ENCODE data around the gene MIGA1.
A peak's percentile ranks its signal among the peaks of the same experiment; 100 is the strongest.
"Not testable (repeated sequence)": the region's sequence is repeated elsewhere in the genome, so short reads cannot be mapped to it uniquely, and the experiment has no call there.

Gene MIGA1, protein sequence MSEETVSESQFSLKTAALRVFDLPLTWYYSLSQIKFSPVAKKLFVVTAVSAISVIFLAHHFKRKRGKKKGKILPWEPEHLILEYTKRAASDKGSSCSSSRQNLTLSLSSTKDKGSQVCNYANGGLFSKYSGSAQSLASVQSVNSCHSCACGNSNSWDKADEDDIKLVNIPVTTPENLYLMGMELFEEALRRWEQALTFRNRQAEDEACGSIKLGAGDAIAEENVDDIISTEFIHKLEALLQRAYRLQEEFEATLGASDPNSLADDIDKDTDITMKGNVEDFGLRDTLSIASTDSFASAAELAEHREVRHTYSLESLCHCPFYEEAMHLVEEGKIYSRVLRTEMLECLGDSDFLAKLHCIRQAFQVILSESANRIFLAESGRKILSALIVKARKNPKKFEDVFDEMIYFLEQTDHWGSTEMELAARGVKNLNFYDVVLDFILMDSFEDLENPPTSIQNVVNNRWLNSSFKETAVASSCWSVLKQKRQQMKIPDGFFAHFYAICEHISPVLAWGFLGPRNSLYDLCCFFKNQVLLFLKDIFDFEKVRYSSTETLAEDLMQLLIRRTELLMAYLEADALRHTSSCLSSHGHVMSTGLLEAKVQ

DNA sequence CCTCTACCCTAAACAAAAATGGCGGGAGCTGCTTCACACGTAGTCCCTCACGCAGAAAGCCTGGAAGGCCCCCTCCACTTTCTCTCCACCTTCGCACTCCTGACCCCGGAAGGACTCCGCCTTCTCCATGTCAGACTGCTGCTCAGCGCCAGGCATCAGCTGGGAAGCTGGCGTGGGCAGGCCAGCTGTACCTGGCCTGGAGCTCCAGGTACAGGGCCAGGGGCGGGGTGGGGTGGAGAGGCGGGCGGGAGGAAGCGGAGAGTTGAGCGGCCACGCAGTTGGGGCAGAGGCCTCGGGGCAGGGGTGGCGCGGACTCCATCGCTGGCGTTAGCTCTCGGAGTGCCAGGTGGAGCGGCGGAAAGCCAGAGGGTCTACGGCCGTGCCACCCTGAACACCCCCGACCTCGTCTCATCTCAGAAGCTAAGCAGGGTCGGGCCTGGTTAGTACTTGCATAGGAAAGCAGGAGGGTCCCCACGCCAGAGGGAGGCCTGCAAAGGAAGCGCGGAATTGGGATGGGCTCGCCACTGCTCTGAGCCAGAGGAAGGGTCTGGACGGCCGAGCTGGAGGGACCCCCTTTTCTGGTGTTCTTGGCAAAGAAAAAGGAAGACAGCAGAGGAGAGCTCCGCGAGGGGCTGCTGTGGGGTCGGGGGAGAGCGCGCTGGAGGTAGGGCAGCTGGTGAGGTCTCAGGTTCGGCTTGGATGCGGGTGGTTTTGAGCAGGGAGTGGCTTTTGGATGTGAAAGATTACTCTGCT, at the start of gene MIGA1:
MIGA1 (plus strand) TSS at position 121 of the 753 bp plus-strand sequence. CDS start 3,604 bp downstream, outside the sequence.
- DNase-seq: peak; percentile 85

DNA sequence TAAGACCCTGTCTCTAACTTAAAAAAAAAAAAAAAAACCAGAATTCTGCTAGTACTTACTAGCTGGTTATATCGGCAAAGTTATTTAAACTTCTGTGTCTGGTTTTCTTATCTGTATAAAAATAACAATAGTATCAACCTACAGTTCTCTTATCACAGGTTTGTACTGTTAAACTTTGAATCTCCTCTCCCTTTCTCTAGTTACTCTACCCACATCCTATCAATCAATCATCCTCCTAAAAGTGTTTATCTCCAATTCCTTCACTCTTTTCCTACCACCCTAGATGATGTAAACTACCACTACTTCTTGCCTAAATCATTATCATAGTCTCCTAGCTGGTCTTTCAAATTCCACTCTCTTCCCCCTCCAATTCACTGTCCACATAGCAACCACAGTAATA, 47.4 kb upstream of the MIGA1 start:
- no peak for DNase-seq

DNA sequence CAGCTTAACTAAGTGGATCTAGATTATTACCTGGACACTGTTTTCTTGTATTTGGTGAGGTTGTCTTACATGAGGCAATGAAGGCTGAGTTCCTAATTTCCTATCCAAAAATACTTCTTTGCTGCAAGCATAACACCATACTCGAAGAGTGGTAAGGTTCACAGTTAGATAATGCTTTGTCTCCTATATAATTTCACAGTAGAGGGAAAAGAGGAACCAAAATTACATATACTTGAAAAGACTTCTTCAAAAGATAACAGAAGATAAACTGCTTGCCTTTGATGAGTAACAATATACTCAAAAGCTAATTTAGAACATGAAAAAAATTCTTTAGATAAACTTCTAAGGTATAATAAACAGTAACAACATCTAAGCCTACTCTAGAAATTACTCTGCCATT, 40.2 kb upstream of the MIGA1 start:
- DNase-seq: no peak

DNA sequence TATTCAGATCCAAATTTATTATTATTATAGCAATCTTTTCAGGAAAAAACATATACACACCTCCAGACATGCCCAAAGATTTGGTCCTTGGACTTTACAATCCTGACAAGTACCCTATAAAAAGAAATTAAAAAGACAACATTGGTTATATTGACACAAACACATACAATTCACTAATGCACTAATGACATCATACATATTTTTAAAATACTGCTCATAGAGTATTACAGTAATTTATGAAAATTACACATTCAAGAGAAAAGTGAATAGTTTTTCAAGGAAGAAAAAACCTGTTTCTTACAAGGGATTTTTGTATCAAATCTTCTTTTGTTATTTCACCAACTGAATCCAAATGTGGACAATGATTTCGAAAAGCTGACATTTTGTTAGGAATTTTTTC, 38.1 kb upstream of the MIGA1 start:
- no peak for DNase-seq

DNA sequence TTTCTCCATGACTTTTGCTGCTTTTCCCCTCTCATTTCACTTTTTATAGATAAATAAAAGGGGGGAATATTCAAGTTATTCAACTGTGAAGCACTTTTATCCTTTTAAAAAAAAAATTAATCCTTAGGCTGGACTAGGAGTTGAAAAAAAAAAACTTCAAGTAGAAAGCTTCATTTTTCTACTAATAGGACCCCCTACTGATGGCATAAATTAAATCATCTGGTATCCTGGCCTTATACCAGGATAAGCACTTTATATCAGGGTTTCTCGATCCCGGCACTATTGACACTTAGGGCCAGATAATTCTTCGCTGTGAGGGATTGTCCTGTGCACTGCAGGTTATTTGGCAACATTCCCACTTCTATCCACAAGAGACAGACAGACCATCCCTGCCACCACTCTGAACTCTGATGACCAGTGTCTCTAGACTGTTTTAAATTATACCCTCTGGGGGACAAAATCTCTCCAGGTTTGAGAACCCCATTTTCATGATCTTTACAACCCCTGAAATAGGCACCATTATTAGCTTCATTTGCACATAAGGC, 37.4 kb upstream of the MIGA1 start:
- DNase-seq: no peak

DNA sequence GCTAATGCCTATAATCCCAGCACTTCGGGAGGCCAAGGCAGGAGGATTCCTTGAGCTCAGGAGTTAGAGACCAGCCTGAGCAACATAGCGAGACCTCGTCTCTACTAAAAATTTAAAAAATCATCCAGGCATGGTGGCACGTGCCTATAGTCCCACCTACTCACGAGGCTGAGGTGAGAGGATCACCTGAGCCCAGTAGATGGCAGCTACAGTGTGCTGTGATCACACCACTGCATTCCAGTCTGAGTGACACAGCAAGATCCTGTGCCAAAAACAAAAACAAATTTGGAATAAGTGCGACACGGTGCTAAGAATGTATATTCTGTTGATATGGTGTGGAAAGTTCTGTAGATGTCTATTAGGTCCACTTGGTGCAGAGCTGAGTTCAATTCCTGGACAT, 34.9 kb upstream of the MIGA1 start:
- DNase-seq: no peak

DNA sequence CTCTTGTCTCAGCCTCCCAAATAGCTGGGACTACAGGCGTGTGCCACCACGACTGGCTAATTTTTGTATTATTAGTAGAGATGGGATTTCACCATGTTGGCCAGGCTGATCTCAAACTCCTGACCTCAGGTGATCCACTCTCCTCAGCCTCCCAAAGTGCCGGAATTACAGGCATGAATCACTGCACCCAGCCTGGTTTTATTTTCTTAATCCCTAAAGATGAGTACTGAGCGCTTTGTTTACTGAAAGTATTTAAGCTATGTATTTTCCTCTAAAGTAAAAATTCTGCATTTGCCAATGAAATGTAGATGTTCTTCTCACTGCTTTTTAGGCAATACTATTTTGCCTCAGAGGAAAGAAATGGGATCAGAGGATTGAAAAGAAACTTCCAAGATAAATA, 30.0 kb upstream of the MIGA1 start:
- DNase-seq: not testable (repeated sequence)

DNA sequence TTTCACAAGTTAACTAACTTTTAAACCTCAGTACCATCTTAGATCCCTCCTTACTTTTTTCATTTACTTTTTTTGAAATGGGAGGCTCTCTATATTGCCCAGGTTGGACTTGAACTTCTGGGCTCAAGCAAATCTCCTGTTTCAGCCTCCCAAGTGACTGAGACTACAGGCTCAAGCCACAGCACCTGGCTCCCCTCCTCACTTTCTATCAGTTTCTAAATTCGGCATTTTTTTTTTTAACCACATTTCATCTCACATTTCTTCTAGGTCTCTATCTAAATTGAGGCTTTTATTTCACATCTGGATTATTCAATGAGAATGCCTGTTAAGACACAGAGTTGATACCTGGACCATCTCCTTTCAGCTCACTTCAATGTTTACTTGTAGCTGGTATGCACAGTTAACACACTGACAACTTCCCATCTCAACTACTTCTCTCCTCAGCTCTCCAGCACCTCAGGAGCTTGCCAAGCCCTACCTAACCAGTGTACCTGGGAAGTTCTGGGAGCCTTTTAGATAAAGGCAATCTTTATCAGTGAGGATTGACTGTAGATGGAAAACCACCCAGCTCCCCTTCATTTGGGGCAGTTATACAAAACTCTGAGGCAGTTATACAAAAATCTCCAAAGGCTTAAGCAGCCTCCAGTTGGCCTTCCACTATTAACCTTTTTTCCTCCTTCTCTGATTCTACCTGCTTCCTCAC, 23.2 kb upstream of the MIGA1 start:
- no peak for DNase-seq

DNA sequence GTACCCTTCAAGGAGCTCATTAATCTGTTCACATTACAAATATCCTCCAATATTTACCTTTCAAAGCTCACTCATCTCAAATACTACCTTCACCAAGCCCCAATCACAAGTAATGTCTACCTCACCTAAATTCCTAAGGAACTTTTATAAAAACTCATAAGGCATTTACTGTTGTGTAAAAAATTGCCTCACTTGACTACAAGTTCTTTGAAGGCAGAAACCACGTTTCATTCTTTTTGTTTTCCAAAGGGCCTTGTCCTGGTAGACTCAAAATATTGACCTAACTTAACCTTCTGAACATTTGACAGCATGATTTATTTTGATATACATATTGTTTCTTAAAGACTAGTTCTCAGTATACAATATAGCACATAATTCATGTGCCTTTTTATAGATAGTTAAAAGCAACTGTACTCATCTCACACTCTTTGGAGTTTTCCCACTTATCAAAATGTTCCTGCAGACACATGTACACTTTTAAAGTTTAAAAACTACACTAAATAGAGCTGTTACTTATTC, 22.3 kb upstream of the MIGA1 start:
- no peak for DNase-seq

DNA sequence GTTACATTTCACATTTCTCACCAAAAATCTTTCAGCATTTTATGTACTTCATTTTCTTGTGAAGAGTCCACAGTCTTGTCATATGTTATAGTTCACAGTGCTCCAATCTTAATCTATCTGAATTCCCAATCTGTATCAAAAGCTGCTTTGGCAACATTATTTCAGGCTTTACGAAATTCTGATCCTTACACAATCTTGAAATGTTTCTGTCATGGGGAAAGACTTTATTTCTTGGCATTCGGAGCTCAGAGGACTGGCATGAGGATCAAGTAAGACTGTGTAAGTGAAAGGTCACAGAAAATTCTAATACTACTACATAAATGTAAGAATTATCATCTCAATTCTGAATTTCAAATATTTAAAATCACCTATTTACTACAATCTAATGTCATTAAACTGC, 21.8 kb upstream of the MIGA1 start:
- no peak for DNase-seq

DNA sequence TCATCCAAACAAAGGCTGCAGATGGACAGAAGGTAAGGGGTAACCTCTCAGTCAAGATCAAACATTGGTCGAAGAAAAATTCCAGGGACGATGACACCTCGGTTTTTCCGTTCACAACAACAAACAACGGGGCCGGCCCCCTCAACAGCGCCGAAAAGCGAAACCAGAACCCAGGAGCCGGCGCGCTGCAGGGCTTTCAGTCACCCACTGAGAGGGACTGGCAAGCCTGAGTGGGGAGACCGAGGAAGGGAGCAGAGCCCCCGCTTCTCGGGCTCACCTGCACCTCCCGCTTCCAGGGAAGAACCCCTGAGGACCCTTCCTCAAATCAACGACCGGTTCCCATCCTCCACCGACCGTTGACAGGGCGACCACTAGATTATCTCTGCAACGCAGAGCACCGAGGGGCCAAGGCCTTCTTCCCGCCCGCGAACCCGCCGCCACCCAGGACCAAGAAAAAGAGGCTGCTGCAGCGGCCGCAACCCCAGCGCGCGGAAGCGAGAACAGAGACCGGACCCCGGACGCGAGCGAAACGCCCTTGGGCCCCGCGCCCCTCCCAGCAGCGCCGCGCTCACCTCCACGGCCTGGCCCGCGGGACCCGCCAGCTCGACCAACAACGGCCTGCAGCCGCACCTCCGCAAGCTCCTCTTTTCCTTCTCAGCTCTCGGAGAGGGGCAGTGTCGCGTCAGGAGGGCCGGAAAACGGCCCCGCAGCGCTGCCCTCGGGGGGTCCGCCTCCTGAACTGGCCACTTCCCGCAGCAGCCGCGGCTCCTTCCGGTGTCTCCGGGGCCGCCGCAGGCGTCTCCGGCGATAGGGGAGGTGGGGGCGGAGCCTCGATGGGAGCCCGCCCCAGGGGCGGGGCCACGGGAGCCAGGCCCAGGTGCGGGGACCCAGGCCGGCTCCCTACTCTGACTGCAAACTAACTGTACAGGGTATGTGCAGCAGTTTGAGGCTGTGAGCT, 20.1 kb upstream of the MIGA1 start, which contains the start of gene USP33:
USP33 (minus strand) TSS at position 782 of the 958 bp plus-strand sequence. CDS start 18,155 bp downstream, outside the sequence.
- peak; percentile 89 for DNase-seq

DNA sequence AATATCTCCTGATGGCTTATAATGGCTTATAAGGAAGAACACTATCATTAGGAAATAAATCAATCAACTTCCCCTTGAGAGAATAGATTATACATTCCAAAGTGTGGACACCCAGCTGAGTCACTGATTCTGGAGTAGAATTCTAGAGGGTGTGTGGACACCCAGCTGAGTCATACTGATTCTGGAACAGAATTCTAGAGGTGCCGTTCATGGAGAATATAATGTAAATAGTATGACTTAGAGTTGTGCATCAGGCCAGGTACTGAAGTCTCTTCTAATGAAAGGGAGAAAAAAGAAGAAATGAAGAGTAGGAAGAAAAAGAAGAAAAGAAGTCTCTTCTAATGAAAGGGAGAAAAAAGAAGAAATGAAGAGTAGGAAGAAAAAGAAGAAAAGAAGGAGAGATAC, 17.4 kb upstream of the MIGA1 start:
- no peak for DNase-seq

DNA sequence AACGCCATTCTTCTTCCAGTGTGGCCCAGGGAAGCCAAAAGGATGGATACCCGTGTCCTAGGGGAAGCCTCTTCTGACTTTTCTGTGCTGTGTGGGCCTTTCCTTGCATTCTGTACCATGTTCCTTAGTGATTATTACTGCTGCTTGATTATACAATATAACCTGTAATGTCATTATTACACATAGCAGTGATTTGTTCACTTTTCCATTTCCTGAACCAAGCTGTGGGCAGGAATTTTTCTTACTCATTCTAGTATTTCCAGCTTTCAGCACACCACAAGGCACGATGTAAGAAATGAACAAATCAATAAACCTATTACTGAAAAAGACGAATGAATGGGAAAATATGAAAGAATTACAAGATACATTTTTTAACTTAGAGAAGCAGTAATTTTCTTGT, 11.4 kb upstream of the MIGA1 start:
- DNase-seq: no peak

DNA sequence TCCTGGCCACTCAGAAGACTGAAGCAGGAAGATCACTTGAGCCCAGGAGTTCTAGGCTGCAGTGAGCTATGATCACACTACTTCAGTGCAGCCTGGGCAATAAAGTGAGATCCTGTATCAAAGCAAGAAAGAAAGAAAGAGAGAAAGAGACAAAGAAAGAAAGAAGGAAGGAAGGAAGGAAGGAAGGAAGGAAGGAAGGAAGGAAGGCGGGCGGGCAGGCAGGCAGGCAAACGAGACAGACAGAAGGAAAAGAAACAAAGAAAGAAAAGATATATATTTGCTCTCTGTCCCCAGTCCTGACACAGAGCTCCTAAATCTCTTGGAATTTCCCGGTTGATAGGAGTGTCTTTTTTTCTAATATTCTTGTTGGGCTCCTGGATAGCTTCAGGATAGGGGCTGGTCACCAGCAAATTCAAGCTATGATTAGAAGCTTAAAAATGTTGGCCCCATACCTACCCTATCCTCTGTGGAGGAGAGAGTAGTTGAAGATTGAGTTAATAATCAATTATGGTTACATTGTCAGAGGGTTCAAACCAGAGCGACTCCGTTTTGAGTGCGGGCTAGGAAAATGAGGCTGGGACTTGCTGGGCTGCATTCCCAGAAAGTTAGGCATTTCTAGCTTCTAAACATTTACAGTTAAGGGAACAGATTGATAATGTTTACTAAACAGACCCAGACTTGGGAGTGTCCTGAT, 3.3 kb upstream of the MIGA1 start:
- DNase-seq: no peak

DNA sequence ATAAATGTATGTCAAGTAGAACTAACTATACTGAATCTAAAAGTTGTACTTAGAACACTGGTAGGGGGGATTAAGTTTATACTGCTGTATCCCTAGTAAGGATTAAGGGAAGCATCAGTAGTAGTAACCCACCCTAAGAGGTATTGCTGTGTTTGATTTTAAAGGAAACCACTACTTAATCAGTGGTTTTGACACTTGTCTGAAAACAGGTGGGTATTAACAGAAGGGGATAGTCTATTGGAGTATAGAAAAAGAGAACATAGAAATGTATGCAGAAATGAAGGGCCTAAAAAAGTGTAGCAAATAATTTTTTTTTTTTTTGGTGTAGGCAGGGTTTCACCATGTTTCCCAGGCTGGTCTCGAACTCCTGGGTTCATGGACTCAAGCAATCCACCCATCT, 2.2 kb downstream of the MIGA1 start:
- no peak for DNase-seq

DNA sequence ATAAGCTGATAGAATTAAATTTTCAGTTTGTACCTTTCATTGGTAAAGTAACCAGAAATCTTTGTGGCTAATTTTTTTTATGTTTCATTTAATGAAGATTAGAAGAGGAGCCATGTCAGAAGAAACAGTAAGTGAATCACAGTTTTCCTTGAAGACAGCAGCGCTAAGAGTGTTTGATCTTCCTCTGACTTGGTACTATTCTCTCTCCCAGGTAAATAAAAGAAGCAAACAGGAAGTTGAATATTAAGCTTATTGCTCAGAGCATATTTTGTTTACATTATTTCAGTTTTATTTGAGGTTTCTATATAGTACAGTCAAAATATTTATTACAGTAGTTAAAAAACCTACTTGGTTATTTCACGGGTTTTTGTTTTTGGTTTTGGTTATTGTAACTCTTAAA, 3.7 kb downstream of the MIGA1 start:
- no peak for DNase-seq

DNA sequence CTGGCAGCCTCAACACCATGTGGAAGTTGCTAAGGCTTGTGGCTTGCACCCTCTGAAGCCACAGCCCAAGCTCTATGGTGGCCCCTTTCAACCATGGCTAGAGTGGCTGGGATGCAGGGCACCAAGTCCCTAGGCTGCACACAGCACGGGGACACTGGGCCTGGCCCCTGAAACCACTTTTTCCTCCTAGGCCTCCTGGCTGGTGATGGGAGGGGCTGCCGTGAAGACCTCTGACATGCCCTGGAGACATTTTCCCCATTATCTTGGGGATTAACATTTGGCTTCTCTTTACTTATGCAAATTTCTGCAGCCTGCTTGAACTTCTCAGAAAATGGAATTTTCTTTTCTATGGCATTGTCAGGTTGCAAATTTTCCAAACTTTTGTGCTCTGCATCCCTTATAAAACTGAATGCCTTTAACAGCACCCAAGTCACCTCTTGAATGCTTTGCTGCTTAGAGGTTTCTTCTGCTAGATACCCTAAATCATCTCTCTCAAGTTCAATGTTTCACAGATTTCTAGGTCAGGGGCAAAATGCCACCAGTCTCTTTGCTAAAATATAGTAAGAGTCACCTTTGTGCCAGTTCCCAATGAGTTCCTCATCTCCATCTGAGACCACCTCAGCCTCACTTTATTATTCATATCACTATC, 6.8 kb downstream of the MIGA1 start:
- DNase-seq: not testable (repeated sequence)

DNA sequence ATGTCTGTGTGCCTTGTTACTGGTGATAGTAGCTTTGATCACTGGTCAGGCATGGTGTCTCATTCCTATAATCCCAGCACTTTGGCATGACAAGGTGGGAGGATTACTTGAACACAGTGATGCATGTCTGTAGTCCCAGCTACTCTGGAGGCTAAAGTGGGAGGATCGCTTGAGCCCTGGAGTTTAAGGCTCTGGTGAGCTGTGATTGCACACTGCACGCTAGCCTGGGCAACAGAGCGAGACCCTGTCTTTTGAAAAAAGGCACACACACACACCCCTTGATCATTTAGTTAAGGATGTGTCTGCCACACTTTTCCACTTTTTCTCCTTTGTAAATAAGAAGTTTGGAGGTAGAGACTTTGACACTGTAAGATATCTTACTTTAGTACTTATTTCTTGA, 15.1 kb downstream of the MIGA1 start:
- DNase-seq: no peak

DNA sequence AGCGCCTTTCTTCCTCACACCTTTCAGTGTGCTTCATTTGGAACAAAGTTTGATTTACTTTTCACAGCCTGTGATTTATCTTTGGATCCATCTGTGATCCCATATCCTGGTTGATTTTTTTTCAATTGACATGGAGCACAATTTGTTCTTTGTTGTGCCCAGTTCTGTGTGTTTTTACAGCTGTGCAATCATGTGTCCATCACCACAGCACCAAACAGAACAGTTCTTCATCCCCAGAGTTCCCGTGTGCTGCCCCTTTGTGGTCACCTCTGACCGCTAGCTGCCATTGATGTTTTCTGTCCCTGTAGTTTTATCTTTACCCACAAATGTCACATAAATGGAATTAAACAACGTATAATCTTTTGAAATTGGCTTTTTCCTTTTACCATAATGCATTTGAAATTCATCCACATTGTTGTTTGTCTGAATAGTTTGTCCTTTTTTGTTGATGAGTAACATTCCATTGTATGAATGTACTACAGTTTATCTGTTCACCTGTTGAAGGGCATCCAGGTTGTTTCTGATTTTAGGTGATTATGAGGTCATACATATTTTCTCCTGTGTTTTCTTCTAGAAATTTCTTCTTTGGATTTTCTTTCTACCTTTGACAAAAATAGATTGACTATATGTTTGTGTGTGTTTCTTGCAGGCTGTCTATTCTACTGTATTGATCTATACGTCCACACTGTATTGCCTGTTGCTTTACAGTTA, 17.4 kb downstream of the MIGA1 start:
- no peak for DNase-seq

DNA sequence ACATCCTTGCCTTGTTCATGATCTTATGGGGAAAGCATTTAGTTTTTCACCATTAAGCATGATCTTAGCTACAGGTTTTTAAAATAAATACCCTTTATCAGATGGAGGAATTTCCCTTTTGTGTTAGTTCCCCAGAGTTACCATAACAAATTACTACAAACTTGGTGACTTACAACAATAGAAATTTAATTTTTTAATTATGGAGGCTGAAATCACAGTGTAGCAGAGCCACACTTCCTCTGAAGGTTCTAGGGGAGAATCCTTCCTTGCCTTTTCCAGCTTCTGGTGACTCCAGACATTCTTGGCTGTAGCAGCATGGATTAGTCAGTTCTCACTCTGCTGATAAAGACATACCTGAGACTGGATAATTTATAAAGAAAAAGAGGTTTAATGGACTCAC, 18.5 kb downstream of the MIGA1 start:
- no peak for DNase-seq

Data from COR-L47 (cell line).